Measurements from ENCODE around the gene RWDD1.
A peak's percentile ranks its signal among the peaks of the same experiment; 100 is the strongest.

Gene RWDD1

DNA sequence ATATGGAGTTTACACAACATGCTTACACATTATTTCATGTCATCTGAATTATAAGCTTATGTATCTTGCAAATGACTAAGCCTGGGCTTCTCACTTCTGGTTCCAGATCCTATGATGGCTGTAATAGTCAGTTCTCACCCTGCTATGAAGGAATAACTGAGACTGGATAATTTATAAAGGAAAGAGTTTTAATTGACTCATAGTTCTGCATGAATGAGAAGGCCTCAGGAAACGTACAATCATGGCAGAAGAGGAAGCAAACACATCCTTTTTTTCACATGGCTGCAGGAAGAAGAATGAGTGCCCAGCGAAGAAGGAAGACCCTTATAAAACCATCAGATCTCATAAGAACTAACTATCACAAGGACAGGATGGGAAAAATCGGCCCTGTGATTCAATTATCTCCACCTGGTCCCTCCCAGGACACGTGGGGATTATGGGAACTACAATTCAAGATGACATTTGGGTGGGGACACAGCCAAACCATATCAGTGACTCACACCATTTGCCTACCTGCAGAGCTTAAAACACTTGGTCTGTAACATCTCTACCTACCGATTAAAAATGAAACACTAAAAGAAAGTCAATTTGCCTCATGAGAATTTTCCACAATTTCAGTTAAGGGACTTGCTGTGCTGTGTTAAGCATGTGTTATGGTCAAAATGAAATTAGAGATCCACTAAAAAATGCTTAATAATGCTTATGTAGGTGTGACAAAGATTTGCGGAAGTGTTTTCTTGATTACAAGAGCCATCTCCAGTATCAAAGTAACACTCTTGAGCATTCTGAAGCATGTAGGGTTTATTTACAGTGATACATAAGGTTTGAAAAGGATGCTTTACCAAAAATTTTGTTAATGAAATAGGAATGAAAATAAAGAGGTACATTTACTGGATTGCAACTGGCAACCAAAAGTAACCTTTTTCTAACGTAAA lies 2.2 kb upstream of the RWDD1 start:
- Histone ChIP-seq H3K4me3 (ENCODE audit: low read length) (no peak overlapping the region), H3K36me3 (replicated peaks; ENCODE audit: low read depth, low read length) (no peaks in the 10 kb centered on the region), H3K9ac (ENCODE audit: low read length) (no peak overlapping the region), H3K4me2 (ENCODE audit: low read length) (peak overlapping the region; percentile 27), H3K27me3 (ENCODE audit: low read depth, low read length) (no peaks in the 10 kb centered on the region), H2AFZ (ENCODE audit: low read depth, low read length) (no peak overlapping the region), H3K79me2 (ENCODE audit: low read length) (peaks cover 38% of the 10 kb centered on the region), H4K20me1 (ENCODE audit: insufficient read depth, low read length) (no peaks in the 10 kb centered on the region), H3K4me1 (ENCODE audit: low read length) (peaks cover 22% of the 10 kb centered on the region), H3K27ac (ENCODE audit: low read length) (no peak overlapping the region), H3K9me3 (ENCODE audit: insufficient read depth, low read length) (no peaks in the 10 kb centered on the region)
- TF ChIP-seq, protein P1, sequence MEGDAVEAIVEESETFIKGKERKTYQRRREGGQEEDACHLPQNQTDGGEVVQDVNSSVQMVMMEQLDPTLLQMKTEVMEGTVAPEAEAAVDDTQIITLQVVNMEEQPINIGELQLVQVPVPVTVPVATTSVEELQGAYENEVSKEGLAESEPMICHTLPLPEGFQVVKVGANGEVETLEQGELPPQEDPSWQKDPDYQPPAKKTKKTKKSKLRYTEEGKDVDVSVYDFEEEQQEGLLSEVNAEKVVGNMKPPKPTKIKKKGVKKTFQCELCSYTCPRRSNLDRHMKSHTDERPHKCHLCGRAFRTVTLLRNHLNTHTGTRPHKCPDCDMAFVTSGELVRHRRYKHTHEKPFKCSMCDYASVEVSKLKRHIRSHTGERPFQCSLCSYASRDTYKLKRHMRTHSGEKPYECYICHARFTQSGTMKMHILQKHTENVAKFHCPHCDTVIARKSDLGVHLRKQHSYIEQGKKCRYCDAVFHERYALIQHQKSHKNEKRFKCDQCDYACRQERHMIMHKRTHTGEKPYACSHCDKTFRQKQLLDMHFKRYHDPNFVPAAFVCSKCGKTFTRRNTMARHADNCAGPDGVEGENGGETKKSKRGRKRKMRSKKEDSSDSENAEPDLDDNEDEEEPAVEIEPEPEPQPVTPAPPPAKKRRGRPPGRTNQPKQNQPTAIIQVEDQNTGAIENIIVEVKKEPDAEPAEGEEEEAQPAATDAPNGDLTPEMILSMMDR (IDR thresholded peaks at IDR 0.05; ENCODE audit: low read depth, low read length): no peak
- TF ChIP-seq EZH2phosphoT487 (IDR thresholded peaks at IDR 0.05; ENCODE audit: low read depth): no peak

DNA sequence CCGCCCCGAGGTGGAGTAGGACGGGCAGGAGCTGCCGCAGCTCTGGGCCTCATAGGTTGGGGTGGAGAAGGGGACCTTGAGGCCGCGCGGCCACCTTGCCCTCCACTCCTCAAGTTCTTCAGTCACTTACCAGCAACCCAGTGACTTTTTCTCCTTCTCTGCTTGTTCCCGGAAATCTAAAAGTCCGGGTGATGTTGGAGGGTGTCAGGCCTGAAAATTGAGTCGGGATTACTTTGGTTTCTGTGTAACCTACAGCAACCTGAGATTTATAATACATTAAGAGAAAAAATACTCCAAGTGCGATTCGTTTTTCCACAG lies 338 bp downstream of the RWDD1 start:
- Histone ChIP-seq H2AFZ (ENCODE audit: low read depth, low read length) (0 out of 2 replicates have a peak overlapping the region, but pooled peaks have one; percentile 14), H3K9me3 (ENCODE audit: insufficient read depth, low read length) (no peaks in the 10 kb centered on the region), H3K79me2 (ENCODE audit: low read length) (peaks cover 60% of the 10 kb centered on the region), H3K4me3 (ENCODE audit: low read length) (peak overlapping the region; percentile 90), H4K20me1 (ENCODE audit: insufficient read depth, low read length) (no peaks in the 10 kb centered on the region), H3K4me1 (ENCODE audit: low read length) (peaks cover 25% of the 10 kb centered on the region), H3K27me3 (ENCODE audit: low read depth, low read length) (no peaks in the 10 kb centered on the region), H3K9ac (ENCODE audit: low read length) (peak overlapping the region; percentile 84), H3K27ac (ENCODE audit: low read length) (peak overlapping the region; percentile 71), H3K4me2 (ENCODE audit: low read length) (peak overlapping the region; percentile 89), H3K36me3 (replicated peaks; ENCODE audit: low read depth, low read length) (peaks cover 6% of the 10 kb centered on the region)
- TF ChIP-seq, protein P1 (IDR thresholded peaks at IDR 0.05; ENCODE audit: low read depth, low read length): no peak
- no peak for TF ChIP-seq EZH2phosphoT487 (IDR thresholded peaks at IDR 0.05; ENCODE audit: low read depth)

DNA sequence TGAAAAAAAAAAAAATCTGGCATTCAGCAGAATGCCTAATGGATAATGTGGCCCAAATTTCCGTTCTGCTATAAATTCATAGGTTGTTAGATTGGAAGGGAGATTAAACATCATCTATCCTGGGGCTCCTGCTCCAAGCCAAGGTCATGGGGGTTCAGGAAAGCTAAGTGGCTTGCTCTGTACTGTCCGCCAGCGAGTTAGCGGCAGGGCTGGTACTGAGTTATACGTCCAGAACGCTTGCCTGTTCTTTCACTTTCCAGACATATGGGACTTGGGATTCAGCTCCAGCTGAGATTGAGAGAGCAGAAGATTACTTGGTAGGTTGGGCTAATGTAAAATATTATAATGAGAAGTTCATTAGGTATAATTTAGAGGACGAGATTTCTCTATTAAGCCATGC lies 858 bp downstream of the RWDD1 start:
- Histone ChIP-seq H4K20me1 (ENCODE audit: insufficient read depth, low read length) (no peaks in the 10 kb centered on the region), H3K4me2 (ENCODE audit: low read length) (peak overlapping the region; percentile 89), H3K36me3 (replicated peaks; ENCODE audit: low read depth, low read length) (peaks cover 9% of the 10 kb centered on the region), H3K4me3 (ENCODE audit: low read length) (peak overlapping the region; percentile 90), H3K79me2 (ENCODE audit: low read length) (peaks cover 65% of the 10 kb centered on the region), H3K9ac (ENCODE audit: low read length) (peak overlapping the region; percentile 84), H3K27me3 (ENCODE audit: low read depth, low read length) (no peaks in the 10 kb centered on the region), H3K4me1 (ENCODE audit: low read length) (peaks cover 25% of the 10 kb centered on the region), H3K9me3 (ENCODE audit: insufficient read depth, low read length) (no peaks in the 10 kb centered on the region), H2AFZ (ENCODE audit: low read depth, low read length) (no peak overlapping the region), H3K27ac (ENCODE audit: low read length) (peak overlapping the region; percentile 71)
- no peak for TF ChIP-seq EZH2phosphoT487 (IDR thresholded peaks at IDR 0.05; ENCODE audit: low read depth)
- TF ChIP-seq, protein P1 (IDR thresholded peaks at IDR 0.05; ENCODE audit: low read depth, low read length): no peak

DNA sequence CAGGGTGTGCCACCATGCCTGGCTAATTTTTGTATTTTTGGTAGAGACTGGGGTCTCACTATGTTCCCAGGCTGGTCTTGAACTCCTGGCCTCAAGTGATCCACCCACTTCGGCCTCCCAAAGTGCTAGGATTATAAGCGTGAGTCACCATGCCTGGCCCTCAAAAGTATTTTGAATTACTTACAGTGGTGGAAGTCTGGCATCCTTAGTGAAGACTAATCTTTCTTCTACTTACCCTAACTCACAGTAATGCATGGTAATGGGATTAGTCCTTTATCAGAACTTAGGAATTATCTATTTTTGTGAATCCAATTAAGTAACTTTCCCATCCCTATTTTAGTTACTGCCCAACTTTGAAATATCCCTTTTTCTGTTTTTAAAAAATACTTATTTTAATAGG lies 3.9 kb downstream of the RWDD1 start:
- H3K9ac ChIP-seq (ENCODE audit: low read length): no peak overlapping the region
- H3K79me2 ChIP-seq (ENCODE audit: low read length): peaks cover 75% of the 10 kb centered on the region
- no peak overlapping the region for H3K27ac ChIP-seq (ENCODE audit: low read length)
- no peak overlapping the region for H3K4me3 ChIP-seq (ENCODE audit: low read length)
- no peaks in the 10 kb centered on the region for H3K9me3 ChIP-seq (ENCODE audit: insufficient read depth, low read length)
- TF ChIP-seq, protein P1 (IDR thresholded peaks at IDR 0.05; ENCODE audit: low read depth, low read length): no peak
- TF ChIP-seq EZH2phosphoT487 (IDR thresholded peaks at IDR 0.05; ENCODE audit: low read depth): no peak
- peaks cover 11% of the 10 kb centered on the region for H3K36me3 ChIP-seq (replicated peaks; ENCODE audit: low read depth, low read length)
- no peak overlapping the region for H3K4me2 ChIP-seq (ENCODE audit: low read length)
- peaks cover 10% of the 10 kb centered on the region for H3K4me1 ChIP-seq (ENCODE audit: low read length)
- no peaks in the 10 kb centered on the region for H4K20me1 ChIP-seq (ENCODE audit: insufficient read depth, low read length)
- no peaks in the 10 kb centered on the region for H3K27me3 ChIP-seq (ENCODE audit: low read depth, low read length)
- no peak overlapping the region for H2AFZ ChIP-seq (ENCODE audit: low read depth, low read length)
